Activated CD8-positive, alpha-beta memory T cell treated with anti-CD3 and anti-CD28 coated beads for 4 hours (primary cell): ENCODE data around the gene COL20A1.
"Not testable (repeated sequence)": the region's sequence is repeated elsewhere in the genome, so short reads cannot be mapped to it uniquely, and the experiment has no call there.

Source experiments
- DNase-seq, 2 donors: peaks; one replicate each; pipeline ENCODE4 v3.0.0-alpha.2; 2020; ENCODE audit warnings: low read depth in 2 of 2

The COL20A1 gene

DNA sequence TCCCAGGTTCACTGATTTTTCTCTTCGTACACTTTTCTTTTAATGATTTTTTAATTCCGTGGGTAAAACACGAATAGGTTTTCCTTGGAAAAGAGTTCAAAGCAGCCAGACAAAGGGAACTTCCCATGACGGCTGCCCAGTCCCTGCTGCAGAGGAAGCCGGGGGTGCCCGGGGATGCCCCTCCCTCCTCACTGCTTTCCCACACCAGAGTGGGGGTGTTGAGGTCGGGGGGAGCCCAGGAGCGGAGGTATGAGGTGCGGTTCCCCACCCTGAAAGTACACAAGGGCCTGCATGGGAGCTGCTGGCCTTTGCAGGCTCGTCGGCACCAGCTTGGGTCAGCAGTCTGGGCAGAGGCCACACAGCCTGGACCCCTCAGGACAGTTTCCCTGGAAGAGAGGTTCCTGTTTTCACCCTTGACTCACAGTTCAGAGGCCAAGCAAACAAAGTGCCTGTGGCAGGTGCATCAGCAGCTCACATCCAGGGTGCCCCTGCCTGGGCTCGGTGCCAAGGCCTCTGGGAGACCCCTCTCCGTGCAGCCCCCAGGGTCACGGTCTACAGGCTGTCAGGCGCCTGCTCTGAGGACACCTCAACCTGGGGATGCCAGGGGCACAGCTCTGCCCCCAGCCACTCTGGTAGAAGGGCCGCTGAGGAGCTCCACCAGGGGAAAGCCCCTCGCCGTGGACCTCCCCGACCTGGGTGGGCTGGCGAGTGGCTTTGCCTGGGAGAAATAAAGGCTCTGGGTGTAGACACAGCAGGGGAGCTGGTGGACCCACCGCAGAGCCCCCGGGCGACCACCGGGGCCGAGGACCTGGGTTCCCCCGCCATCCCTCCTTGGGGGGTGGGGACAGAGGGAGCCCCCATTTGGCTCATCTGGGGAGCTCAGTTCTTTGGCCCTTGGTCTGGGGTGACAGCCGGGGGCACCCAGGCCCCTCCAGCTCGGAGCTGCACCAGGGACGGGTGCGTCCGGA, 83.6 kb downstream of the COL20A1 start:
- no peak for DNase-seq

- DNase-seq = no peak
These were observed 84.4 kb downstream of the COL20A1 start for GRCh38 chr20:63377256-63377941.

GRCh38 chr20:63377951-63378381, 85.0 kb downstream of the COL20A1 start:
- DNase-seq = no peak

GRCh38 chr20:63378626-63379025, 85.6 kb downstream of the COL20A1 start:
- DNase-seq = no peak

GRCh38 chr20:63379296-63379695, 86.3 kb downstream of the COL20A1 start:
- DNase-seq = no peak

DNA sequence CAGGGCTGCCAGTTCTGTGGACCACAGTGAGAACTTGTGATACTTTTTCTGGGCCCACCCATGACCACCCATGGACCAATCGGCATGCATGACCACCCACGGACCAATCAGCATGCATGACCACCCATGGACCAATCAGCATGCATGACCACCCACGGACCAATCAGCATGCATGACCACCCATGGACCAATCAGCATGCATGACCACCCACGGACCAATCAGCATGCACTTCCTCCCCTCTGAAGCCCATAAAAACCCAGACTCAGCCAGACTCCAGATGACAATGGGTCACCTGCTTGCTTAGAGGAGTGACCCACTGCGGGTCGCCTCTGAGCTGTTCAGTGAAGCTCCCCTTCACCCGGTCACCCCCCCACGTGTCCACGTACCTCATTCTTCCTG, 86.9 kb downstream of the COL20A1 start:
- DNase-seq = not testable (repeated sequence)

- DNase-seq = no peak
These were observed 87.4 kb downstream of the COL20A1 start for GRCh38 chr20:63380346-63380870.

GRCh38 chr20:63381781-63382431, 88.9 kb downstream of the COL20A1 start:
- DNase-seq = no peak

GRCh38 chr20:63382551-63383300, 89.7 kb downstream of the COL20A1 start:
- no peak for DNase-seq

DNA sequence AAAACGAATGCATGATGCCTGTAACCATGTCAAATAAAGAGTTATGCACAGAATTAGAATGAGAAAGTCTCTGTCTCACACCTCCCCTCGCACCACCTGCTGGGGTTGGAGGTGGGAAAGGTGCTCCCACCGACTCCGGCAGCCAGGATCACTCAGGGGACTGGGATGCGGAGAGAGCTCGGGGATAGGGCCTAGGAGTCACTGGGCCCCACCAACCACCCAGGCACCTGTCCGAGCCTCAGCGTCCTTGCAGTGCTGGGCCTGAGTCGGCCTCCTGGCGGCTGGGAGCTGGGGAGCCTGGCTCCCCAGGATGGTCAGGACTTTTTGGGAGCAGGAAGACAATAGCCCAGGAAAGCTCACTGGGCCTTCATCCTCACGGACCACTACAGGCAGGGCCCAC, 90.6 kb downstream of the COL20A1 start:
- no peak for DNase-seq

- DNase-seq = no peak
These were observed 91.3 kb downstream of the COL20A1 start for GRCh38 chr20:63384336-63384735.
